Activated naive CD8-positive, alpha-beta T cell treated with anti-CD3 and anti-CD28 coated beads, Interleukin-2, amount 10 ng/mL, durations not matched to agents 7 days and 5 days (primary cell): ENCODE data around the gene EXOSC9. TPM values are rescaled to one million over a fixed set of nuclear protein-coding genes. Genes with fewer than 3 reads are reported as not detected.

Source experiments
- ATAC-seq: fragments of 150-1000 bp; cut with Tn5 transposase; one replicate; pipeline ENCODE4 v1.10.0; 2021; ENCODE audit warnings: low read depth, moderate library complexity
- POLR2A ChIA-PET: fragments of 350-600 bp; sonication (Branson Sonifier 250); formaldehyde crosslinking; loops from one replicate; lab custom pipeline; 2021; ENCODE audit warnings: antibody characterized with exemption; lab: Charles Lee
- DNase-seq: peaks from one replicate; pipeline ENCODE4 v3.0.0; 2021
- H3K27ac Mint-ChIP-seq: one replicate; pipeline ENCODE4 v1.8.0; 2022; ENCODE audit warnings: mild to moderate bottlenecking, mixed read lengths
- H3K27me3 Mint-ChIP-seq: one replicate; pipeline ENCODE4 v1.8.0; 2022; ENCODE audit warnings: mild to moderate bottlenecking, moderate library complexity, mixed read lengths
- H3K36me3 Mint-ChIP-seq: one replicate; pipeline ENCODE4 v1.8.0; 2021; ENCODE audit warnings: mild to moderate bottlenecking, mixed read lengths
- H3K4me1 Mint-ChIP-seq: one replicate; pipeline ENCODE4 v1.8.0; 2021; ENCODE audit warnings: mixed read lengths
- H3K4me3 Mint-ChIP-seq: one replicate; pipeline ENCODE4 v1.8.0; 2022; ENCODE audit warnings: mild to moderate bottlenecking, moderate library complexity, mixed read lengths
- H3K9me3 Mint-ChIP-seq: one replicate; pipeline ENCODE4 v1.8.0; 2021; ENCODE audit warnings: mixed read lengths
- total RNA-seq, 2 experiments: library from RNA; stranded (reverse); gene quantifications; one replicate each; pipeline ENCODE4 v1.2.3, GENCODE V29; 2021

The EXOSC9 gene
- total RNA-seq, 2 experiments from 2014 or later, result 48.1 to 50.5 TPM

GRCh38 chr4:121819216-121819965 lies 18.3 kb downstream of the EXOSC9 start:
- H3K9me3 Mint-ChIP-seq, result no peaks in the 10 kb centered on the region
- DNase-seq (no peak), ATAC-seq (no peak)
- peaks cover 43% of the 10 kb centered on the region for H3K36me3 Mint-ChIP-seq
- H3K4me3 Mint-ChIP-seq, result no peak overlapping the region
- H3K27me3 Mint-ChIP-seq, result no peaks in the 10 kb centered on the region
- peaks cover 34% of the 10 kb centered on the region for H3K4me1 Mint-ChIP-seq
- POLR2A ChIA-PET, result interaction anchor here (0.6 to 1.0 kb wide), 3 partner anchors 18 to 778 kb away, joined by 3 to 6 read pairs (median 3); partner anchors contain the start of gene EXOSC9
- H3K27ac Mint-ChIP-seq, result peak overlapping the region; percentile 40

- peak overlapping the region; percentile 98 for H3K4me3 Mint-ChIP-seq
- H3K9me3 Mint-ChIP-seq, result no peaks in the 10 kb centered on the region
- no peaks in the 10 kb centered on the region for H3K27me3 Mint-ChIP-seq
- H3K36me3 Mint-ChIP-seq, result peaks cover 38% of the 10 kb centered on the region
- ATAC-seq, result no peak
- no peak for DNase-seq
- POLR2A ChIA-PET, result interaction anchor here (1.5 to 5.4 kb wide), 2 partner anchors 21 to 48 kb away, joined by 4 to 39 read pairs; partner anchors contain the start of genes BBS7 and EXOSC9
- H3K27ac Mint-ChIP-seq, result peak overlapping the region; percentile 98
- peaks cover 30% of the 10 kb centered on the region for H3K4me1 Mint-ChIP-seq
Observed at GRCh38 chr4:121822047-121822446, 20.9 kb downstream of the EXOSC9 start.

GRCh38 chr4:121822796-121823504 lies 21.8 kb downstream of the EXOSC9 start:
- peaks cover 34% of the 10 kb centered on the region for H3K36me3 Mint-ChIP-seq
- peaks cover 25% of the 10 kb centered on the region for H3K4me1 Mint-ChIP-seq
- no peaks in the 10 kb centered on the region for H3K9me3 Mint-ChIP-seq
- H3K4me3 Mint-ChIP-seq, result peak overlapping the region; percentile 98
- no peaks in the 10 kb centered on the region for H3K27me3 Mint-ChIP-seq
- H3K27ac Mint-ChIP-seq, result peak overlapping the region; percentile 98
- peak; percentile 29 for ATAC-seq
- POLR2A ChIA-PET, result interaction anchor here (1.0 to 5.4 kb wide), 2 partner anchors 22 to 127 kb away, joined by 3 to 39 read pairs; partner anchors contain the start of genes ANXA5 and EXOSC9
- DNase-seq, result peak; percentile 53

- H3K27me3 Mint-ChIP-seq, result no peaks in the 10 kb centered on the region
- POLR2A ChIA-PET, result interaction anchor here (0.7 to 5.4 kb wide), 5 partner anchors 10 to 909 kb away, joined by 3 to 39 read pairs (median 4); partner anchors contain the start of genes ANXA5, BBS12 and EXOSC9
- peak; percentile 93 for ATAC-seq
- no peaks in the 10 kb centered on the region for H3K9me3 Mint-ChIP-seq
- peak within 1 kb of the TSS; percentile 98 for H3K4me3 Mint-ChIP-seq
- H3K36me3 Mint-ChIP-seq, result peaks cover 28% of the 10 kb centered on the region
- peaks cover 19% of the 10 kb centered on the region for H3K4me1 Mint-ChIP-seq
- H3K27ac Mint-ChIP-seq, result peak within 1 kb of the TSS; percentile 98
- DNase-seq, result peak; percentile 92
Observed at GRCh38 chr4:121823505-121824170, 22.5 kb downstream of the EXOSC9 start, which contains the start of gene CCNA2. Gene CCNA2, minus strand, starts transcription at chr4:121823883. Its CDS starts 255 bp downstream, at chr4:121823628.

- H3K27me3 Mint-ChIP-seq, result no peaks in the 10 kb centered on the region
- peak overlapping the region; percentile 98 for H3K4me3 Mint-ChIP-seq
- H3K4me1 Mint-ChIP-seq, result peaks cover 15% of the 10 kb centered on the region
- peaks cover 24% of the 10 kb centered on the region for H3K36me3 Mint-ChIP-seq
- peak overlapping the region; percentile 98 for H3K27ac Mint-ChIP-seq
- no peaks in the 10 kb centered on the region for H3K9me3 Mint-ChIP-seq
- no peak for ATAC-seq
- DNase-seq, result no peak
- POLR2A ChIA-PET, result interaction anchor here (0.7 to 5.4 kb wide), 5 partner anchors 10 to 908 kb away, joined by 3 to 39 read pairs (median 4); partner anchors contain the start of genes ANXA5, BBS12 and EXOSC9
Observed at GRCh38 chr4:121824171-121824527, 23.0 kb downstream of the EXOSC9 start.

- no peak overlapping the region for H3K27ac Mint-ChIP-seq
- no peaks in the 10 kb centered on the region for H3K9me3 Mint-ChIP-seq
- DNase-seq (no peak), ATAC-seq (no peak)
- no peak overlapping the region for H3K4me3 Mint-ChIP-seq
- POLR2A ChIA-PET, result interaction anchor here (1.2 to 5.4 kb wide), 2 partner anchors 24 to 907 kb away, joined by 4 to 39 read pairs; partner anchors contain the start of genes BBS12 and EXOSC9
- H3K4me1 Mint-ChIP-seq, result peaks cover 13% of the 10 kb centered on the region
- peaks cover 19% of the 10 kb centered on the region for H3K36me3 Mint-ChIP-seq
- H3K27me3 Mint-ChIP-seq, result no peaks in the 10 kb centered on the region
Observed at GRCh38 chr4:121824950-121825349, 23.8 kb downstream of the EXOSC9 start.

GRCh38 chr4:121827853-121828252 lies 26.7 kb downstream of the EXOSC9 start:
- Mint-ChIP-seq H3K27ac (no peak overlapping the region), H3K4me3 (no peak overlapping the region), H3K36me3 (peaks cover 10% of the 10 kb centered on the region), H3K9me3 (no peaks in the 10 kb centered on the region), H3K4me1 (no peaks in the 10 kb centered on the region), H3K27me3 (no peaks in the 10 kb centered on the region)
- ATAC-seq (no peak), DNase-seq (no peak)
- POLR2A ChIA-PET, result interaction anchor here (1.1 kb wide), 1 partner anchor 27 kb away, joined by 3 read pairs; the partner anchor contains the start of gene EXOSC9

- Mint-ChIP-seq H3K27ac (no peak overlapping the region), H3K4me1 (no peaks in the 10 kb centered on the region), H3K4me3 (no peak overlapping the region), H3K9me3 (no peaks in the 10 kb centered on the region), H3K27me3 (no peaks in the 10 kb centered on the region), H3K36me3 (peaks cover 8% of the 10 kb centered on the region)
- ATAC-seq, result no peak
- no peak for DNase-seq
- POLR2A ChIA-PET, result no interaction called here
Observed at GRCh38 chr4:121829511-121829910, 28.4 kb downstream of the EXOSC9 start.

GRCh38 chr4:121838136-121838535 lies 37.0 kb downstream of the EXOSC9 start:
- POLR2A ChIA-PET, result no interaction called here
- no peak overlapping the region for H3K4me3 Mint-ChIP-seq
- peaks cover 1% of the 10 kb centered on the region for H3K9me3 Mint-ChIP-seq
- H3K4me1 Mint-ChIP-seq, result no peaks in the 10 kb centered on the region
- peaks cover 24% of the 10 kb centered on the region for H3K36me3 Mint-ChIP-seq
- DNase-seq (no peak), ATAC-seq (no peak)
- H3K27me3 Mint-ChIP-seq, result no peaks in the 10 kb centered on the region
- no peak overlapping the region for H3K27ac Mint-ChIP-seq

- H3K4me3 Mint-ChIP-seq, result no peak overlapping the region
- ATAC-seq (no peak), DNase-seq (no peak)
- no peaks in the 10 kb centered on the region for H3K27me3 Mint-ChIP-seq
- POLR2A ChIA-PET, result no interaction called here
- H3K4me1 Mint-ChIP-seq, result no peaks in the 10 kb centered on the region
- no peak overlapping the region for H3K27ac Mint-ChIP-seq
- H3K9me3 Mint-ChIP-seq, result peaks cover 1% of the 10 kb centered on the region
- peaks cover 22% of the 10 kb centered on the region for H3K36me3 Mint-ChIP-seq
Observed at GRCh38 chr4:121842862-121843261, 41.7 kb downstream of the EXOSC9 start.

- Mint-ChIP-seq H3K36me3 (peaks cover 13% of the 10 kb centered on the region), H3K4me3 (no peak overlapping the region), H3K4me1 (no peaks in the 10 kb centered on the region), H3K9me3 (no peaks in the 10 kb centered on the region), H3K27ac (no peak overlapping the region), H3K27me3 (no peaks in the 10 kb centered on the region)
- ATAC-seq (no peak), DNase-seq (no peak)
- POLR2A ChIA-PET, result no interaction called here
Observed at GRCh38 chr4:121846662-121847061, 45.5 kb downstream of the EXOSC9 start.

GRCh38 chr4:121851354-121851753 lies 50.2 kb downstream of the EXOSC9 start:
- DNase-seq (no peak), ATAC-seq (no peak)
- Mint-ChIP-seq H3K36me3 (peaks cover 10% of the 10 kb centered on the region), H3K9me3 (no peaks in the 10 kb centered on the region), H3K27me3 (no peaks in the 10 kb centered on the region), H3K4me3 (no peak overlapping the region), H3K4me1 (no peaks in the 10 kb centered on the region), H3K27ac (no peak overlapping the region)
- POLR2A ChIA-PET, result no interaction called here

- peaks cover 2% of the 10 kb centered on the region for H3K4me1 Mint-ChIP-seq
- ATAC-seq, result no peak
- H3K36me3 Mint-ChIP-seq, result peaks cover 7% of the 10 kb centered on the region
- no peak overlapping the region for H3K4me3 Mint-ChIP-seq
- H3K27ac Mint-ChIP-seq, result no peak overlapping the region
- H3K27me3 Mint-ChIP-seq, result no peaks in the 10 kb centered on the region
- H3K9me3 Mint-ChIP-seq, result no peaks in the 10 kb centered on the region
- DNase-seq, result no peak
- POLR2A ChIA-PET, result no interaction called here
Observed at GRCh38 chr4:121860121-121860520, 59.0 kb downstream of the EXOSC9 start.
